HG02885 (cell line): ENCODE measurements around the gene CBX2.

Experiments used
- ATAC-seq: cut with Tn5 transposase; IDR thresholded peaks from one replicate; pipeline ENCODE4 v1.9.1; 2021; ENCODE audit warnings: mild to moderate bottlenecking; ENCODE audit not compliant: unreplicated experiment, poor library complexity

Gene CBX2

GRCh38 chr17:79824234-79824633 lies 46.3 kb downstream of the CBX2 start:
- no peak for ATAC-seq

DNA sequence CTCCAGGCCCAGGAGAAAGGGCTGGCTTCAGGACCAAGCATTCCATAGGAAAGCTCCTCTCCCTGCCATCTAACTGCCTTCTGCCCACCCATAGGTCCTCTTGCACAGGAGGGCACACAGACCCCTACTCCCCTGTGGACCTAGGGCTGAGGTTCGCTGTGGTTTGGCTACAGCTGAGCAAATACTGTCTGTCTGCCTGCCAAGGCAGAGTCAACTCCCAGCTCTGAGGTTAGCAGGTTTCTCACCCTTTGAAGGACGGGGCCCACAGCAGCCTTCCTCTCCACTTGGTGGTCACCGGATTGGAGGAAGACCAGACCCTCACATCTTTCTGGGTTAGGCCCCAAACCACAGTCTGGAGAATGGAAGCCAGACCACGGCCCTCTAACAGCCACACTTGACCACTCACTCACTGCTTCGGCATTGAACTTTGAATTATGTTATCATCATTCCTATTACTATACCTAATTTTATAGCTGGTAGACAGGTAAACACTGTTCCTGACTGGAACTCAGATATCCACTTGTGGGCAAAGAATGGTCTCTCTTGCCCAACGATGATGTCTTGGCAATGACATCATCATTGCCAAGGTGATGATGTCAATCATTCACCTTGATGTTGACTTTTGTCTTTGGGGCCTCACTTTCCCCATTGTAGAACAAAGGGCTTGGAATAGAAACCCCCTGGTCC lies 47.1 kb downstream of the CBX2 start:
- ATAC-seq: no peak

DNA sequence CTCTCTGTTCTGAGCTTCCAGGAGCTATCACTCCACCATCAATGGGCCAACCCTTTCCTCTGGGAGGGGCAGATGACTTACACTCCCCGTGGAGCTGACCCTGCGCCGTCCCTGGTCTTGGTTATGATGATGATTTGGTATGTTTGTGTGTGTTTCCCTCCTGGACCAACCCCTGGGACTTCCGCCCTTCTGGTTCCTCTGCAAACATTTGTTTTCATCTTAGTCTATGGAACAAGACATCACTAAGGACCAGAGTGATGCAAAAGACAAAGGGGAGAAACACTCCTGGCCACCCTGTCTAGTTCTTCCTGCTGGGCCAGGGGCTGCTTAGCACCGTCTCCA lies 47.6 kb downstream of the CBX2 start:
- no peak for ATAC-seq

GRCh38 chr17:79826204-79826680 lies 48.3 kb downstream of the CBX2 start:
- no peak for ATAC-seq

DNA sequence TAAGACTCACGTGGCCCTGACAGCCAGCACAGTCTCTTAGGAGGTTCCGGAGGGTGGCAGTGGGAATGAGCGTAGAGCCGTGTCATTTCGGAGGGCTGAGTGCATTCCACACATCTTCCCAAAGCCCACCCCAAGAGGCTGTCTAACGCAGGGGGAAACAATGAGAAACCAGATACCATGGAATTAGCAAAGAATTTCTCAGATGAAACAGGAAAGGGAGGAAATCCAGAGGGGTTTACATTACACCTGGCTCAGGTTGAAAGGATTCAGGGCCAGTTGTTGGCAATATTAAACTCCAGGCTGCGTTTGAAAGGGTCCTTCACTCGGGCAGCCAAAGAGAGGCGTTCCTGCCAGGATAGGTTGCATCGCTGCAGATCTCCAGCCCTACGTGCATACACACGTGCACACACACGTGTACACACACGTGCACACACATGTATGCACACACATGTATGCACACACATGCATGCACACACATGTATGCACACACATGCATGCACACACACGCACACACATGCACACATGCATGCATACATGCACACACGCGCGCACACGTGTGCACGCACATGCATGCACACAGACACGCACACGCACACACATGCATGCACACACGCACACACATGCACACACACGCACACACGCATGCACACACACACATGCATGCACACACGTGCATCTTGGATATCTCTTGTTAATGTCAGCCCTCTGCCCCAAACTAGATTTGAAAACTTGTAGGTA lies 49.1 kb downstream of the CBX2 start:
- no peak for ATAC-seq

DNA sequence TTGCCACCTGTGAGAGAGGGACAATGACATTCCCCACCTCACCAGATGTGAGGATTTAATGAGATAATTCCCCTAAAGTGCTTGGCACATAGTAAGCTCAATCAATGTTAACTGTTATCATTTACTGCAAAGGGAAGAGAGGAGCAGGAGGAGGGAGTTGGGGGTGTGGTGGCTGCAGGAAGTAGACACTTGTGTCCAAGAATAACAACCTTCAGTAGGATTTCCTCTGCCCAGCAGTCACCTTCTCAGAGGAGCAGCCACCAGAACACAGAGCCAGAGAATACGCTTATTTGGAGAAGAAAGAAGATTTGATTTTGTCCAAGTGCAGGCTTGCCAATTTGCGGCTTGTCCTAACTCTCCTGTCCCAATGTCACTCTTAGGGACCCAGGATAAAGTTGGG lies 51.1 kb downstream of the CBX2 start:
- no peak for ATAC-seq

DNA sequence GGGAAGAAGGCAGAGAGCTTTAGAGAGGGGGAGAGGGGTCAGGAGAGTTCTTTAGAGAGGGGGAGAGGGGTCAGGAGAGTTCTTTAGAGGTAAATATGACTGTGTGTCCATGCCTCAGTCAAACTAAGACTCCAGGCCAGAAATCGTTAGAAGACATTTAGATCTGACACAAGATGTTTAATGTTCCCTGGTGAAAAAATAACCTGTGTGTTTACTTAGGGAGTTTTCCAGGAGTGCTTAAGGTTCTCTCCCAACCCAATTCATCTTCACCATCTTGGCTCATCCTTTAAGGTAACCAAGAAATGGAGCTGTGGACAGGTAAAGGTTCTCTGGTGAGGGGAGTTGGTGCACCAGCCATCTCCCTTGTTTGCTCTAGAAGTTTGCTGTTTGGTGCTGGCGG lies 51.5 kb downstream of the CBX2 start:
- no peak for ATAC-seq

DNA sequence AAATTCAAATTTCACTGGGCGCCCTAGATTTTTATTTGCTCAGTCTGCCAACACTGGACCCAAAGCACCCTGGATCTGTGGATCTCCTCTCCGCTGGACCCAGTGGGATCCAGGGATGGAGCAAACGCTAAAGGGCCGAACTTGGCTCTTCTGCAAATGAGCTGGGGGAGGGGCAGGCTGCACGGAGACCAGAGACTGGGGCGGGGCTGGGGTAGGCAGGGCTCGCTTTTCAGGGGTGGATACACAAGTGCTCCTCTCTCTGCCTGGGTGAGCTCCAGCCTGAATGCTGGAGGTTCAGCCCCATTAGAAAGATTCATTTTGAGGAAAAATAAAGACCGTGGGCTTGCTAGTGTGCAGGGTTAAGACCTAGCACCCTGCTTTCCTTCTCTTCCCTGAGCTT lies 52.4 kb downstream of the CBX2 start:
- no peak for ATAC-seq

DNA sequence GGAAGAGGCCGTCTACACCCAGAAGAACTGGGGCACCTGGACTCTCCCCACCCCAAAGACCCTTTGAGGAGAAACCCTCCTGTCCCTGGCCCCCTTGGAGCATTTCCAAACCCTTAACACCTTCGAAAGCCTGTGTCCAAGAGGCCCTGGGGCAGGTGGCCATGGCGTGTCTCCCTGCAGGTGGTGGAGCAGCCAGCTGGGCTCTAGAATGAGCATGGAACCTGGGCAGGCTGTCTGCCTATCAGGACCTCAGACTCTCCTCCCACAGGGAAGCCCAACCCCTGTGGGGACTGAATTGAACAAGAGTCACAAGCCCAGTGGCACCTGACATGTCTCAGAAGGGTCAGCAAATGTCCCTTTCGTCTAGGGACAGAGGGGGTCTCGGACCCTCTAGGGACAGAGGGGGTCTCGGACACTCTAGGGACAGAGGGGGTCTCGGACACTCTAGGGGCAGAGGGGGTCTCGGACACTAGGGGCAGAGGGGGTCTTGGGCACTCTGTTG lies 52.9 kb downstream of the CBX2 start:
- ATAC-seq: no peak

- no peak for ATAC-seq
Observed at GRCh38 chr17:79831265-79832217, 53.6 kb downstream of the CBX2 start.

- ATAC-seq: no peak
Observed at GRCh38 chr17:79832218-79833109, 54.5 kb downstream of the CBX2 start.

DNA sequence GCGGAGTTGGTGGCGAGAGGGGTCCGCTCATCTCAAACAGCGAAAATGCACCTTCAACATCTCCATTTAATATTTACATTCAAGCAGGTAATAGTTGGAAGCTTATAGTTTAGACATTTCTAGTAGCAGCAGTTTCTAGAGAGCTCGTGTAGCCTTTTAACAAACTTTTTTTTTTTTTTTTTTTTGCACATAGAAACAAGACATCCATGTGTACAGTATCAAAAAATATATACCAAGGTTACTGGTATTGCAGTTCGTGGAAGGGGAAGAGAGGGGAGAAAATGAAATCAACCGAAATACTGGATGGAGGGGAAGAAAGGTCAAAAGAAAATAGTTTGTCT lies 55.1 kb downstream of the CBX2 start:
- ATAC-seq: no peak

DNA sequence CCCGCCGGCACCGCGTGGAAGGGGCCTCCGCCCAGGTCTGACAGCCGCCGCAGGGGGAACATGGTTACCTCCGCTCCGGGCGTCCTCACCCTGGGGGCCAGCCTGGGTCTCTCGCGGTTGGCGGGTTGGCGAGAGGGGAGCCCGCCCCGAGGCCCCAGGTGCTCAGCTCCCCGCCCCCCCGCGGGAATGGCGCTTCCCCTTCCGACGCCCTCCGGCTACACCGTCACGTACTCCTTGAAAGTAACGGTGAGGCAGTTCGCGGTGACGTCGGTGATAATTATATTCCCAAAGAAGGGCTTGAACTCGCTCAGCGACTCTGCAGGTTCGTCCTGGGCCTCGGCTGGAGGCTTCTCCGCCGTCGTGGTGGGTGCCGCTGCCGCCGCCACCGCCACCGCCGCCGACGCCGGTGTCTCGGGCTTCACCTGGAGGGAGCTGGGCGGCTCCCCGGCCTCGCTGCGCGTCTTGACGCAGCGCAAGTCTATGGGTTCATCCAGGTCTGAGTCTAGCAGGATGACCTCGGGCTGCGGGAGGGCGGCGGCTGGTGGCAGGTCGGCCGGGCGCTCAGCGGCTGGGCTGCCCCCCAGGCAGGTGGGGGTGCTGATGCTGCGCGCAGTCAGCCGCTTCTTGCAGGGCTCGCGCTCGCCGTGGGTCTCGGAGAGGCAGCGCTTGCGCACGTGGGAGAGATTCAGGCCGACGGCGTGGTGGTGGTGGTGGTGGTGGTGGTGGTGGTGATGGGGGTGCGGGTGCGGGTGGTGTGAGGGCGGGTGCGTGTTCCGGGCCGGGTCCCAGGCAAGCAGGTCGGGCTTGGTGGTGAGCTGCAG lies 56.0 kb downstream of the CBX2 start:
- ATAC-seq: no peak

- ATAC-seq: no peak
Observed at GRCh38 chr17:79834565-79835469, 56.9 kb downstream of the CBX2 start.

DNA sequence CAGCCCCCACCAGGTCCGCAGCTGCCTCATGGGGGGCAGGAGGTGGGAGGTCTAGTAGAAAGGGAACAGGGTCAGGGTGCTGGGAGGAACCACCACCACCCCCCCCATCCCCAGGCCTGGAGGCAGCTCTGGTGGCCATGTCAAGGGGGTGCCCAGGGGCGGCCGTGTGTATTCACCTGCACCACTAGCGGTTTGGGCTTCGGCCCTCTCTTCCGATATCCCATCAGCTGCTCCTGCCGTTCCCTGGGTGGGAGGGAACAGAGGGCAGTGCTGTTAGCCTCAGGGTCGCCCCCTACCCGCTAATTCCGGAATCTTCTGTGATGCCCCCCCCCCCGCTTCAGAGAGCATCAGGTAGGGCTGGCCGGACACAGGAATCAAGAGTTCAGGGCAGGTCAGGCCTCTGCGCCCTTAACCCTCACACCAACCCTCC lies 57.5 kb downstream of the CBX2 start:
- no peak for ATAC-seq

GRCh38 chr17:79835953-79836509 lies 58.1 kb downstream of the CBX2 start:
- ATAC-seq: no peak

GRCh38 chr17:79836510-79836971 lies 58.6 kb downstream of the CBX2 start:
- no peak for ATAC-seq
